HFFc6 (cell line): ENCODE measurements around the gene ABCB11. TPM values are rescaled to one million over a fixed set of nuclear protein-coding genes. Genes with fewer than 3 reads are reported as not detected.

ENCODE experiments used
- DNase-seq: peaks from one replicate; pipeline ENCODE4 v3.0.0-alpha.2; 2018
- H3K27ac Mint-ChIP-seq: 2 replicates; pipeline ENCODE4 v1.8.0; 2020; ENCODE audit warnings: mild to moderate bottlenecking, mixed read lengths
- H3K27me3 Mint-ChIP-seq: 2 replicates; pipeline ENCODE4 v1.8.0; 2021; ENCODE audit warnings: mild to moderate bottlenecking, moderate library complexity, mixed read lengths; ENCODE audit not compliant: insufficient read depth
- H3K36me3 Mint-ChIP-seq: 2 replicates; pipeline ENCODE4 v1.8.0; 2021; ENCODE audit warnings: low read depth, mixed read lengths
- H3K4me1 Mint-ChIP-seq: 2 replicates; pipeline ENCODE4 v1.8.0; 2020; ENCODE audit warnings: low read depth, mixed read lengths
- H3K4me3 Mint-ChIP-seq: 2 replicates; pipeline ENCODE4 v1.8.0; 2020; ENCODE audit warnings: mild to moderate bottlenecking, moderate library complexity, mixed read lengths
- H3K9me3 Mint-ChIP-seq: 2 replicates; pipeline ENCODE4 v1.8.0; 2020; ENCODE audit warnings: mild to moderate bottlenecking, mixed read lengths
- total RNA-seq, 6 experiments: library from RNA; stranded (reverse); fragmentation: NEBNext Ultra II Directional; extraction: Animal tissue kit (Norgen Biotek cat#: 25700); gene quantifications; 2 replicates in 1 of 6; 3 replicates in 5 of 6; pipeline ENCODE4 v1.2.3, GENCODE V29; 2021
- TF ChIP-seq, protein P1 (sequence below): fragments of 200-600 bp; sonication (generic); IDR thresholded peaks from 2 replicates; pipeline ENCODE4 v1.5.0; 2021; ENCODE audit warnings: antibody characterized with exemption, mild to moderate bottlenecking

The ABCB11 gene
- total RNA-seq, 6 experiments from 2014 or later, result 0.02 TPM; not detected in 5

DNA sequence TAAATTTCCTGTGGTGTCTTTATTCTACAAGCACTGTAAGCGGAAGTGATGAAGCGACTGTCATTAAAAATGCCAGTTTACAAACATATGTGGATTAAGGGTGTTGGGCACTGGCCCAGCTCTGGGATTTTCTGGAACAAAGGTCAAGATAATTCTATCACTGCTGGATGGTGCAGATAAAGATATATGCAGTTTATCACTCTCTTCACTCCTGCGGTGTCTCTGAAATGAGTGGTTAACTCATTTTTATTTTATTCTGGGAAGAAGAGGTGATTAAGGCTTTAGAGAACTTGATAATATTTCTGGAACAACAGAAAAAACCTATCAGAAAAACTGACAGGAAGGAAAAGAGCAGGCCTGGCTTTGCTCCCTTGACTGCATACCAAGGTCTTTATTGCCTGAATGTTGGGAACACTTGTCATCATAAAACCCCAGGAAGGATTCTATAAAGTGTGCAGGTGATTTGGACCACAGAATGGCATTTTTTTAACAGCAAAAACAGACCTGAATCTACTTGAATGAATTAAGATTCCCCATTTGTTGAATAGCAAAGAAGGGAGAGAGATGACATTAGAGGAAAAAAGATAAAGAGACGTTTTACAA, 32.4 kb downstream of the ABCB11 start:
- H3K27ac Mint-ChIP-seq, result no peak overlapping the region
- H3K27me3 Mint-ChIP-seq, result no peaks in the 10 kb centered on the region
- H3K4me1 Mint-ChIP-seq, result no peaks in the 10 kb centered on the region
- H3K4me3 Mint-ChIP-seq, result no peak overlapping the region
- TF ChIP-seq, protein P1, sequence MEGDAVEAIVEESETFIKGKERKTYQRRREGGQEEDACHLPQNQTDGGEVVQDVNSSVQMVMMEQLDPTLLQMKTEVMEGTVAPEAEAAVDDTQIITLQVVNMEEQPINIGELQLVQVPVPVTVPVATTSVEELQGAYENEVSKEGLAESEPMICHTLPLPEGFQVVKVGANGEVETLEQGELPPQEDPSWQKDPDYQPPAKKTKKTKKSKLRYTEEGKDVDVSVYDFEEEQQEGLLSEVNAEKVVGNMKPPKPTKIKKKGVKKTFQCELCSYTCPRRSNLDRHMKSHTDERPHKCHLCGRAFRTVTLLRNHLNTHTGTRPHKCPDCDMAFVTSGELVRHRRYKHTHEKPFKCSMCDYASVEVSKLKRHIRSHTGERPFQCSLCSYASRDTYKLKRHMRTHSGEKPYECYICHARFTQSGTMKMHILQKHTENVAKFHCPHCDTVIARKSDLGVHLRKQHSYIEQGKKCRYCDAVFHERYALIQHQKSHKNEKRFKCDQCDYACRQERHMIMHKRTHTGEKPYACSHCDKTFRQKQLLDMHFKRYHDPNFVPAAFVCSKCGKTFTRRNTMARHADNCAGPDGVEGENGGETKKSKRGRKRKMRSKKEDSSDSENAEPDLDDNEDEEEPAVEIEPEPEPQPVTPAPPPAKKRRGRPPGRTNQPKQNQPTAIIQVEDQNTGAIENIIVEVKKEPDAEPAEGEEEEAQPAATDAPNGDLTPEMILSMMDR, result no peak
- H3K36me3 Mint-ChIP-seq, result no peaks in the 10 kb centered on the region
- H3K9me3 Mint-ChIP-seq, result peaks cover 16% of the 10 kb centered on the region
- DNase-seq, result no peak

DNA sequence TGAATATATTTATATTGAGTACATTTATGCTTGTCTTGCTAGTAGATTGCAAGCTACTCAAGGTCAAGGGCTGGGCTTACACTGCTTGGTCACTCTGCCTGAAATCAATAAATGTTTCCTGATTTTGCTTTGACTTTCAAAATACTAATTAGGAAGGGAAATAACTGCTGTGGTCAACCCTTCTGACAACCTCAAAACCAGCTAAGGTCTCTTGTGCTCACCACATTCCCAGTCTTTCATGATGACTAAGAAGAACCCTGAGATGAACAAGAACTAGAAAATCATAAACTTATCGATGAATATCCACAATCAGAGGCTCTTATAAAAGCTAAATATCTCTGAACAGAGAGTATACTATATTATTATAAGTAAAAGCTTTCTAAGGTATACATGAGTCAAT, 33.3 kb downstream of the ABCB11 start:
- Mint-ChIP-seq H3K36me3 (no peaks in the 10 kb centered on the region), H3K27ac (no peak overlapping the region), H3K9me3 (peaks cover 16% of the 10 kb centered on the region), H3K27me3 (no peaks in the 10 kb centered on the region), H3K4me3 (no peak overlapping the region), H3K4me1 (no peaks in the 10 kb centered on the region)
- DNase-seq, result no peak
- TF ChIP-seq, protein P1, result no peak

DNA sequence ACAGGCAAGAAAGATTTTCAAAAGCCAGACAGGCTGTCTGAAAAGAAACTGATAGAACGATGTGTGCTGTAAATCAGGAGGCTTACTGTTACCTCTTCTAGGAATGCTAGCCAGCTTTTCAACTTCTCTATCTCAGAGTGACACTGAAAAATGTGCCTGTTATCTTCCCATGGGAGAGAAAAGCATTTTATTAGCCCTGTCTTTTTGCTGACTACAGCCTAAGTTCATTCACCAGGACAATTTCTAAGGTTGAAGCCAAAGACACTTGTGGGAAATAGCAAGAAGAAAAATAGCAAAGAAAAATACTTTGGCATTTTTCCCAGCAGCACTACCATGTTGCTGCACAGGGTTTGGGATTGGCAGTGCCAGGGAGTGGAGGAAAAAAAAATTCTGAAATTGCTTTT, 34.0 kb downstream of the ABCB11 start:
- H3K27ac Mint-ChIP-seq, result no peak overlapping the region
- no peaks in the 10 kb centered on the region for H3K4me1 Mint-ChIP-seq

DNA sequence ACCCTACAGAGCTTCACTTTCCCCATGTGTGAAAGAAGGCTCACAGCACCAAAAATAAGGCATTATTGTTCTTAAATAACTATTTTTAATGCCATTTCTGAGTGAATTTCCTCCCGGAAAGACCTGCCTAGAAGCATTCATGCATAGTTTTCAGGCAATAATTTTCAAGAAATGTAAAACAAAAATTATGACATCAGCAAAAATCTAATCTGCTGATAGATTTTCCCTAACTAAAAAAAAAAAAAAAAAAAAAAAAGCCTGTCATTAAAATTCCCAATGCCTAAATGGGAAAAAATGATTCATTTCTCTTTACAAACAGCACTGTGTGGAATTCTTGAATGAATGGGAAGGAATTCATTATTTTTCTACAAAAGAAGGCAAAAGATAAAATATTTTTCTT, 35.4 kb downstream of the ABCB11 start:
- Mint-ChIP-seq H3K27me3 (no peaks in the 10 kb centered on the region), H3K4me3 (no peak overlapping the region), H3K36me3 (no peaks in the 10 kb centered on the region), H3K9me3 (peaks cover 5% of the 10 kb centered on the region; the same call in 1 of the 2 replicates), H3K4me1 (no peaks in the 10 kb centered on the region), H3K27ac (no peak overlapping the region)
- TF ChIP-seq, protein P1, result no peak
- DNase-seq, result no peak

More for the DNA sequence above, 34.0 kb downstream of the ABCB11 start:
- TF ChIP-seq, protein P1, result no peak
- no peaks in the 10 kb centered on the region for H3K27me3 Mint-ChIP-seq
- H3K4me3 Mint-ChIP-seq, result no peak overlapping the region
- no peak for DNase-seq
- H3K9me3 Mint-ChIP-seq, result peaks cover 10% of the 10 kb centered on the region
- H3K36me3 Mint-ChIP-seq, result no peaks in the 10 kb centered on the region

DNA sequence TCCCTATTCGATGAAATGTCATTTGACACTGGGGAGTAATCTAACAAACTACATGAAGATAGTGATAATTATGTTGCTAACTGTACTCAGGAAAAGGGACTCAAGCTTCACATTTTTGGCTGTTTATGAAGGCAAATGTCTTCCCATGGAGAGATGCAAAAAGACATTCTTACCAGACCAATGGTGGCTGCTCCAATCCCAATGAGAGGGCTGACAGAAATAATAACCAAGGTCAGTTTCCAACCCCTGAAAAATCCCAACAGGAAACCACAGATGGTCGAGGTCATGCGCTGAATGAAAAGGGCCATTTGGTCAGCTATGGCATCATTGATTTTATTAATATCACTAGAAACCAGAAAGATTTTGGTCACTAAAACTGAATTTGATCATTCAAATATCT, 37.6 kb downstream of the ABCB11 start:
- DNase-seq, result no peak
- TF ChIP-seq, protein P1, result no peak
- Mint-ChIP-seq H3K27ac (no peak overlapping the region), H3K9me3 (no peaks in the 10 kb centered on the region; the same call in 1 of the 2 replicates), H3K27me3 (no peaks in the 10 kb centered on the region), H3K4me1 (no peaks in the 10 kb centered on the region), H3K36me3 (no peaks in the 10 kb centered on the region), H3K4me3 (no peak overlapping the region)
